ENCODE measurements around the gene FOXL2.

The FOXL2 gene

GRCh38 chr3:138940446-138940845, 6.5 kb downstream of the FOXL2 start:
- no peak for TF ChIP-seq CTCF (IDR thresholded peaks at IDR 0.05; ENCODE audit: insufficient read depth, low read length, missing control alignments)
- POLR2A ChIA-PET: no interaction called here
- no peak for DNase-seq (ENCODE audit: low read depth, low spot score)
- CTCF ChIA-PET: interaction anchor here (1.0 to 5.5 kb wide), 8 partner anchors 8 to 401 kb away, joined by 3 to 29 read pairs (median 4); no protein-coding TSS in a partner anchor
- H3K4me3 ChIP-seq (ENCODE audit: low read depth, low read length): no peak overlapping the region

DNA sequence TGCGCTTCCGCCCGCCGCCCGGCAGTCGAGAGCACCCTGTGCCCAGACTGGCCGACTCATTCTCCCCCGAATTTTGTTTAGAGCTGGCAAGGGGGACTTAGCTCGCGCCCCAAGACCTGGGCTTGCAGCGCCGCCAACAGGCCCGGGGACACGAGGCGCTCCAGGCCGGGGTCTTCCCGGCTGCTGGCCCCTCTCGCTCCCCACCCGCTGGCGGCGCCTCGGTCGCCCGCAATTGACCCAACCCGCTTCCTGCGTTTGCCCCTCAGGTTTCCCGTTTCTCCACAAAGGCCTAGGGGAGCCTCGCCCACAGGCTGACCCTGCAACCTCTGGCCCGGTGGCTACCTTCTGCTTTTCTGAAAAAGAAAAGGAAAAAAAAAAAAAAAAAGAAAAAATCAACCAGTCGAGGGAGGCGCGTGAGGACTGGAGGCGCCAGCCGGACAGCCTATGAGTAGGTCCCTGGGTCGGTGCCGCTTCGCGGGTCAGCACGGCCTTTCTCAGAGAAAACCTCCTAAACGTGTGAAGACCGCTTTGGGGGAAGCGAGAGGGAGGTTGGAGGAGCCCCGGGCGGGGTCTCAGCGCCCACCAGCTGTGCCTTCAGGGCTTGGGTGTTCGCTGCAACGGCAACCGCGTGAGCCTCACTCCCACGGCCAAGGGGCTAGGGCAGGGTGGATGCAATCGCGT, 7.2 kb downstream of the FOXL2 start:
- ChIA-PET CTCF (interaction anchor here (1.0 to 2.1 kb wide), 5 partner anchors 11 to 389 kb away, joined by 3 to 11 read pairs (median 5); no protein-coding TSS in a partner anchor), POLR2A (no interaction called here)
- DNase-seq (ENCODE audit: low read depth, low spot score): no peak
- no peak overlapping the region for H3K4me3 ChIP-seq (ENCODE audit: low read depth, low read length)
- no peak for TF ChIP-seq CTCF (IDR thresholded peaks at IDR 0.05; ENCODE audit: insufficient read depth, low read length, missing control alignments)

GRCh38 chr3:138938877-138939560, 7.9 kb downstream of the FOXL2 start:
- TF ChIP-seq CTCF (IDR thresholded peaks at IDR 0.05; ENCODE audit: insufficient read depth, low read length, missing control alignments): no peak
- POLR2A ChIA-PET: no interaction called here
- CTCF ChIA-PET: interaction anchor here (1.4 to 13.4 kb wide), 2 partner anchors 18 to 390 kb away, joined by 3 to 355 read pairs; no protein-coding TSS in a partner anchor
- H3K4me3 ChIP-seq (ENCODE audit: low read depth, low read length): no peak overlapping the region
- DNase-seq (ENCODE audit: low read depth, low spot score): no peak

GRCh38 chr3:138938056-138938876, 8.7 kb downstream of the FOXL2 start:
- TF ChIP-seq CTCF (IDR thresholded peaks at IDR 0.05; ENCODE audit: insufficient read depth, low read length, missing control alignments): no peak
- no peak overlapping the region for H3K4me3 ChIP-seq (ENCODE audit: low read depth, low read length)
- POLR2A ChIA-PET: no interaction called here
- DNase-seq (ENCODE audit: low read depth, low spot score): no peak
- CTCF ChIA-PET: interaction anchor here (1.4 to 13.4 kb wide), 2 partner anchors 17 to 391 kb away, joined by 3 to 355 read pairs; no protein-coding TSS in a partner anchor

DNA sequence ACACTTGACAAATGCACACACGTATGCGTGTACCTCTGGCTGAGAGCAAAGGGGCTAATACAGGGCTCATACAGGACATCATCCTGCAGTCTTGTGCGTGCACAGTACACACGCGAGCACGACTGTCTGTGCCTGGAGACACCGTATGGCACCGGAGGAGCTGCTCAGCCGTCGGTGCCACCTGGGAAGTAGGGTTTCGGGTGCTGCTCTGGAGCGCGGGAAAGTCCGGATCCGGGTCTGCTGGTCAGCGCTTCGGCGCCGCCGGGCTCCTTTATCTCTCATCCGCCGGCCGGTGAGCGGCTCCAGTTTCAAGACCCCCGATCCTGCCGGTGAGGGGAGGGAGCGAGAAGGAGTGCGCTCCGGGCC, 9.3 kb downstream of the FOXL2 start:
- no peak for TF ChIP-seq CTCF (IDR thresholded peaks at IDR 0.05; ENCODE audit: insufficient read depth, low read length, missing control alignments)
- CTCF ChIA-PET: interaction anchor here (2.1 to 13.4 kb wide), 3 partner anchors 12 to 44 kb away, joined by 35 to 355 read pairs (median 42); partner anchors contain the start of genes FOXL2 and FOXL2NB

More for the DNA sequence above, 9.3 kb downstream of the FOXL2 start:
- H3K4me3 ChIP-seq (ENCODE audit: low read depth, low read length): no peak overlapping the region
- no peak for DNase-seq (ENCODE audit: low read depth, low spot score)
- POLR2A ChIA-PET: no interaction called here

Data from AG04449 (cell line).